ENCODE results near the gene MPO. TPM values are rescaled to one million over a fixed set of nuclear protein-coding genes. Genes with fewer than 3 reads are reported as not detected.

The MPO gene
- total RNA-seq, 3 donors from 2014 or later: 0.19 TPM; not detected in 2

- peak in 2 of 3 donors; percentile 41 to 79 for DNase-seq
- intact Hi-C loops (cut with DNase I, micrococcal nuclease): no loop called here
- Histone ChIP-seq H3K9me3 (no peaks in the 10 kb centered on the region), H3K36me3 (ENCODE audit: low read depth) (no peaks in the 10 kb centered on the region), H3K4me1 (ENCODE audit: low read depth) (peaks cover 6% of the 10 kb centered on the region), H3K4me3 (no peak overlapping the region)
- no peak for ATAC-seq
- no peak for TF ChIP-seq CTCF (IDR thresholded peaks at IDR 0.05)
These were observed 46.8 kb upstream of the MPO start for GRCh38 chr17:58327363-58328194.

- ATAC-seq (no peak), DNase-seq (peak in 2 of 3 donors; percentile 17 to 23)
- TF ChIP-seq CTCF (IDR thresholded peaks at IDR 0.05): no peak
- intact Hi-C loops (cut with DNase I, micrococcal nuclease): no loop called here
- no peaks in the 10 kb centered on the region for H3K9me3 ChIP-seq
- no peaks in the 10 kb centered on the region for H3K36me3 ChIP-seq (ENCODE audit: low read depth)
- no peak overlapping the region for H3K4me3 ChIP-seq
- peaks cover 6% of the 10 kb centered on the region for H3K4me1 ChIP-seq (ENCODE audit: low read depth)
These were observed 46.1 kb upstream of the MPO start for GRCh38 chr17:58326609-58327362.

- Histone ChIP-seq H3K36me3 (ENCODE audit: low read depth) (no peaks in the 10 kb centered on the region), H3K9me3 (no peaks in the 10 kb centered on the region), H3K4me3 (no peak overlapping the region), H3K4me1 (ENCODE audit: low read depth) (peaks cover 6% of the 10 kb centered on the region)
- peak in 1 of 3 donors; percentile 58 for DNase-seq
- intact Hi-C loops (cut with DNase I, micrococcal nuclease): no loop called here
- ATAC-seq: no peak
- no peak for TF ChIP-seq CTCF (IDR thresholded peaks at IDR 0.05)
These were observed 45.3 kb upstream of the MPO start for GRCh38 chr17:58325976-58326468.

- ATAC-seq: no peak
- intact Hi-C loops (cut with DNase I, micrococcal nuclease): no loop called here
- H3K4me3 ChIP-seq: no peak overlapping the region
These were observed 44.6 kb upstream of the MPO start for GRCh38 chr17:58325289-58325726.

More at GRCh38 chr17:58325289-58325726, 44.6 kb upstream of the MPO start:
- peaks cover 6% of the 10 kb centered on the region for H3K4me1 ChIP-seq (ENCODE audit: low read depth)
- no peaks in the 10 kb centered on the region for H3K36me3 ChIP-seq (ENCODE audit: low read depth)
- TF ChIP-seq CTCF (IDR thresholded peaks at IDR 0.05): no peak
- no peaks in the 10 kb centered on the region for H3K9me3 ChIP-seq
- peak in 1 of 3 donors; percentile 57 for DNase-seq

All from mucosa of descending colon (tissue), 3 donors.